GM12874 (cell line): ENCODE measurements around the gene SLC38A10.

Experiments used
- TF ChIP-seq, protein P1 (sequence below): IDR thresholded peaks from 2 replicates; pipeline ENCODE4 v1.5.1; 2011; ENCODE audit warnings: low read depth, mild to moderate bottlenecking, control low read depth, low read length, moderate library complexity; ENCODE audit not compliant: insufficient read depth

SLC38A10 gene

GRCh38 chr17:81200201-81200600, 94.9 kb downstream of the SLC38A10 start:
- TF ChIP-seq, protein P1, sequence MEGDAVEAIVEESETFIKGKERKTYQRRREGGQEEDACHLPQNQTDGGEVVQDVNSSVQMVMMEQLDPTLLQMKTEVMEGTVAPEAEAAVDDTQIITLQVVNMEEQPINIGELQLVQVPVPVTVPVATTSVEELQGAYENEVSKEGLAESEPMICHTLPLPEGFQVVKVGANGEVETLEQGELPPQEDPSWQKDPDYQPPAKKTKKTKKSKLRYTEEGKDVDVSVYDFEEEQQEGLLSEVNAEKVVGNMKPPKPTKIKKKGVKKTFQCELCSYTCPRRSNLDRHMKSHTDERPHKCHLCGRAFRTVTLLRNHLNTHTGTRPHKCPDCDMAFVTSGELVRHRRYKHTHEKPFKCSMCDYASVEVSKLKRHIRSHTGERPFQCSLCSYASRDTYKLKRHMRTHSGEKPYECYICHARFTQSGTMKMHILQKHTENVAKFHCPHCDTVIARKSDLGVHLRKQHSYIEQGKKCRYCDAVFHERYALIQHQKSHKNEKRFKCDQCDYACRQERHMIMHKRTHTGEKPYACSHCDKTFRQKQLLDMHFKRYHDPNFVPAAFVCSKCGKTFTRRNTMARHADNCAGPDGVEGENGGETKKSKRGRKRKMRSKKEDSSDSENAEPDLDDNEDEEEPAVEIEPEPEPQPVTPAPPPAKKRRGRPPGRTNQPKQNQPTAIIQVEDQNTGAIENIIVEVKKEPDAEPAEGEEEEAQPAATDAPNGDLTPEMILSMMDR = no peak

DNA sequence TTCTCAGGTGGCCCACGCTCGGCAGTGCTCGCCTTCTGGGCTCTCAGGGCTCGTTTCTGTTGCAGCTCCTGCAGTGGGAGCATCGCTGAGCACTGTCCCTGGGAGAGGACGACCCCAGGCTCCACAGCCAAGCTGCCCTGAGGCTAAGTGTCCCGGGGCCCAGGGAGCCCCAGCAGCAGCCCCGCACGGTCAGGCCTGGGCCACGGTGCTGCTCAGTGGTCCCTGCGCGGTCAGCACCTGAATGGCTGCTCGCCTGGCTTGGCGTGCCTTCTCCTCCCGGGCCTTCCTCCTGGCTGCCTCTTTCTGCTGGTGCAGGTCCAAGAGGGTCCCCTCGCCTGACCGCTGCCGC, 95.7 kb downstream of the SLC38A10 start:
- TF ChIP-seq, protein P1 = no peak

DNA sequence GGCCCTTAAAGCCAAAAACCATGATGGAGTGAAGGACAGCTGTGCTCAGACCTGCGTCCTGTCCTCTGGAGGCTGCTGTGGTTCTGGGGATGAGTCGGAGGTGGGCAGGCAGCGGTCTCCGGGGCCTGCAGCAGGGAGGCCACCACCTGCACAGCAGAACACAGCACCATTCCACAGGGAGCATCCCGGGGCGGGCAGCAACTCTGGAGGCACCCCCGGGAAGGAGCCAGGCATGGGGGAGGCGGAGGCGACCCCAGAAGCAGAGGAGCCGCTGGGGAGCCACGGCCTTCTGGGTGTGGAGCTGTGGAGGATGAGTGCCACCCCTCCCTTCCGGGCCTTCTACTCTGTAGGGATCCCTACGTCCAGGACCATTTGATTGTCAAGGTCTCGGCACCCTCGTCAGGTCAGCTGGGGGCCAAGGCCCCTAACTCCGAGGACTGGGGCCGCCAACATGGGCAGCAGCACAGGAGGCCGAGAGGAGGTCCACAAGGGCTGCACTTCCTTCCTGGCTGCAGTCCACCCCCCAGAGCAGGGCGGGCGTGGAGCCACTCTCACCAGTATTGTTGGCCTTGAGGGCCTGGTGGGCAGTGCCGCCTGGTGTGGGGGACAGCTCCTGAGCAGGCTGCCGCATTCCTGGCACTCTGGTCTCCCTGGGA, 96.2 kb downstream of the SLC38A10 start:
- TF ChIP-seq, protein P1 = no peak

DNA sequence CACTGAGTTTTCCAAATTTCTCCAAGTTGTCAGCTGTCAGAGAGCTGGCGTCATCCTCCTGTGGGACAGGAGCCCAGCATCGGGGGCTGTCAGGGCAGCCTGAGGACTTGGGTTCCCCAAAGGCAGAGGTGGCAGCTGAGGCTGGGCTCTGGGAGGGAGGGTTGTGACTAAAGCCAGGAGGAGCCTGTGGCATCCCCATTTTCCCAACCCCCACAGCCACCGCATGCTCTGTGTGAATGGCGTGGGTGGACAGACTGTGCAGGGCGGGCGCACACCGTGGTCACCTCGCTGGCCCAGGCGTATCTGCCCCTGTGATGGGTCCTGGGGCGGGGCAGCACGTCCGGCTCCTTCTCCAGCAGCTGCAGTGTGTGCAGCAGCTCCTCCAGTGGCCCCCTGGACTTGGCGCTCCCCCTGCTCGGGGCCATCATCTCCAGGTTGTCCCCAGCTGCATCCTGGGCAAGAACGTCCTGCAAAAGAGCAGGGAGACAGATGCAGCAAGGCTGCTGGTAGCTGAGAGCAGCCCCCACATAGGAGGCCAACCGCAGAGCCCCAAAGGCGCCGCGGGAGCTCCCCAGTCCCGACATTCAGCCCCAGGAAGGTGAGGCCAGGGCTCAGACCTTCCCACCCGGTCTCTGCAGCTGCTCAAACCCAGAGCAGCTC, 97.1 kb downstream of the SLC38A10 start:
- TF ChIP-seq, protein P1 = no peak

DNA sequence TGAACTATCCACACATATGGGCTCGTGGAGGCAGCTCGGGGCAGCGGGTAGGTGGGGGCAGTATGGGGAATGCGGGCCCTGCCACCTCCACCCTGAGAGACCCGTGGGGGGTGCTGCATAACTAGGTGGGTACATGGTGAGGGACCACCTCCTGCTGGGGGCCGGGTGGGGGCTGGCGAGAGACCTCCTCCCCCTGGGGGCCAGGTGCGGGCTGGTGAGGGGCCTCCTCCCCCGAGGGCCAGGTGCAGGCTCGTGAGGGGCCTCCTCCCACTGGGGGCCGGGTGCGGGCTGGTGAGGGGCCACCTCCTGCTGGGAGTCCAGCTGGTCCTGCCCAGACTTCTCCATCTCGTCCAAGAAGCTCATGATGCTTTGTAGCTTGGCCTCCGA, 97.7 kb downstream of the SLC38A10 start:
- TF ChIP-seq, protein P1 = no peak

DNA sequence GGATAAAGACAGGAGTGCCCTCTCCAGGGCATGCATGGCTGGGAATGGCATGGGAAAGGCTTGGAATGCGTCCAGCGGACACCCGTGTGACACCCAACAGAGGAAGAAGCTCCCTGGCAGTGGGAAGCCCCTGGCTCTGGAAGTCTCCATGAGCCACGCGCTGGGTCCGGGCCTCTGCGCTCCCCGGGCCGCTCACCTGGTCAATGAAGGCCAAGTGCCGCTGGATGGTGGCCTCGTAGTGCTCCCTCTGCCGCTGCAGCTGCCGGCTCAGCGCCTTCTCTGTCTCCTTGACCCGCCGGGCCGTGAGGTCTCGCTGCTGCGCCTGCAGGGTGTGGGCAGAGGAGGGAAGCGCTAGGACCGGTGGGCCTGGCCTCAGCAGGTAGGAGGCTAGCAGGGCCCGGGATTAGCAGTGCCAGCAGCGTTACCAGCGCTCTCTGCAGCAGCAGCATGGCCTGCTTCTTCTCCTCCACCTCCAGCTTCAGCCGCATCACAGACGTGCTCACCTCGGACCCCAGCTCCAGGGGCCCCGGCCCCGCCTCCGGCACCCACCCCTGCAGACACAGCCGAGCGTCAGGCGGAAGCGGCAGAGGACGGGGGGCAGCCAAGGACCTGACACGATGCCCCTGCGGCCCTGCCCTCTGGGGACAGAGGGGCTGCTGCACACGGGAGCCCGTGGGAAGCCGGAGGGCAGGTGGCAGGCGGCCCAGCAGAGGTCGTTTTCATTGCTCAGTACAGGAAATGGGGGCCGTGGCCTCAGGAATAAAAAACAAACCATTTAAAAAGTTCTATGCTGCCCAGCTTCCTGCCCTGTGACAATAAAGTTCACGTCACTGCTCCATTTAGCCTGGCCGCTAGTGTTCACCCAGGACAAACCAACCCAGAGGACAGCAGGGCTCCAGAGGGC, 98.3 kb downstream of the SLC38A10 start:
- TF ChIP-seq, protein P1 = no peak

GRCh38 chr17:81195941-81196495, 99.1 kb downstream of the SLC38A10 start:
- TF ChIP-seq, protein P1 = no peak
